Mesendoderm (in vitro differentiated cells): ENCODE data around the gene PPP1R14C.
A peak's percentile ranks its signal among the peaks of the same experiment; 100 is the strongest.

Source experiments
- DNase-seq: peaks from one replicate; pipeline ENCODE4 v3.0.0; 2013
- H2AK5ac ChIP-seq: 2 replicates; pipeline ENCODE4 v1.6.1; 2013; ENCODE audit warnings: low read length, inconsistent platforms
- H2BK120ac ChIP-seq: 2 replicates; pipeline ENCODE4 v1.6.1; 2013; ENCODE audit warnings: low read depth, mild to moderate bottlenecking, low read length, moderate library complexity, mixed read lengths
- H2BK15ac ChIP-seq: replicated peaks from 2 replicates; pipeline ENCODE4 v1.6.1; 2013; ENCODE audit warnings: low read depth, mild to moderate bottlenecking, moderate library complexity
- H2BK5ac ChIP-seq: 2 replicates; pipeline ENCODE4 v1.6.1; 2013; ENCODE audit warnings: low read length, inconsistent platforms
- H3K18ac ChIP-seq: 2 replicates; pipeline ENCODE4 v1.6.1; 2013; ENCODE audit warnings: mild to moderate bottlenecking, low read length, mixed read lengths
- H3K23ac ChIP-seq: one replicate; pipeline ENCODE4 v1.6.1; 2013; ENCODE audit warnings: low read length
- H3K27ac ChIP-seq: 2 replicates; pipeline ENCODE4 v1.5.1; 2013; ENCODE audit warnings: low read depth, mild to moderate bottlenecking, inconsistent platforms, low read length, moderate library complexity
- H3K27me3 ChIP-seq: 2 replicates; pipeline ENCODE4 v1.6.1; 2013; ENCODE audit warnings: low read length, control low read depth, mild to moderate bottlenecking, inconsistent platforms; ENCODE audit not compliant: insufficient read depth, poor library complexity
- H3K36me3 ChIP-seq: 2 replicates; pipeline ENCODE4 v1.6.1; 2013; ENCODE audit warnings: low read length, inconsistent platforms; ENCODE audit not compliant: control insufficient read depth, insufficient read depth
- H3K4ac ChIP-seq: one replicate; pipeline ENCODE4 v1.6.1; 2013; ENCODE audit warnings: low read depth, mild to moderate bottlenecking, low read length, moderate library complexity
- H3K4me1 ChIP-seq: 2 replicates; pipeline ENCODE4 v1.6.1; 2013; ENCODE audit warnings: low read depth, low read length, inconsistent platforms; ENCODE audit not compliant: control insufficient read depth
- H3K4me2 ChIP-seq: 2 replicates; pipeline ENCODE4 v1.6.1; 2013; ENCODE audit warnings: low read length
- H3K4me3 ChIP-seq: 2 replicates; pipeline ENCODE4 v1.5.1; 2013; ENCODE audit warnings: mild to moderate bottlenecking, low read length
- H3K56ac ChIP-seq: one replicate; pipeline ENCODE4 v1.6.1; 2013; ENCODE audit warnings: low read length
- H3K79me1 ChIP-seq: 2 replicates; pipeline ENCODE4 v1.6.1; 2013; ENCODE audit warnings: low read length, inconsistent platforms
- H3K79me2 ChIP-seq: 2 replicates; pipeline ENCODE4 v1.6.1; 2013; ENCODE audit warnings: mild to moderate bottlenecking, low read length; ENCODE audit not compliant: control insufficient read depth, insufficient read depth
- H3K9ac ChIP-seq: 2 replicates; pipeline ENCODE4 v1.6.1; 2013; ENCODE audit warnings: low read length, inconsistent platforms
- H4K5ac ChIP-seq: one replicate; pipeline ENCODE4 v1.6.1; 2013; ENCODE audit warnings: low read length
- H4K8ac ChIP-seq: one replicate; pipeline ENCODE4 v1.6.1; 2013; ENCODE audit warnings: low read depth, mild to moderate bottlenecking, control low read depth, low read length, moderate library complexity
- WGBS: extraction: QIAGEN DNeasy Blood & Tissue Kit; methylation state at CpG from one replicate; pipeline ENCODE4 v1.1.7; 2013; ENCODE audit warnings: low lambda C conversion rate, missing lambda C conversion rate; ENCODE audit not compliant: insufficient coverage; ENCODE audit errors: extremely low coverage; 5-methylcytosine and 5-hydroxymethylcytosine counted together

PPP1R14C gene

DNA sequence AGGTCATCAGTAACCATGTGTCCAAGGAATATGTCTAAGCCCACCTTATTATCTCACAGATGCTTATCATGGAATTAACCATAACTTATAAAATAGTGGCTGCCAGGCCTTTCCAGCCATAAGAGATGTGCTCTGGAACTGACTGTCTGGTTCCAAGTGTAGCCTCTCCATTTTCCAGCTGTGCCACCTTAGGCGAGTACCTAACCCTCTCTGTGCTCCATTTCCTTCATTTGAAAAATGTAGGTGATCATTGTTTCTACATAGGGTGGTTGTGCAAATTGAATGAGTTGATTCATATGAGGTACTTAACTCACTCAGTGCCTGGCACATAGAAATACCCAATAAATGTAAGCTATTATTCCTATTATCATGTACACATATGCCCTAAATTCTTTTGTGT lies 123.5 kb downstream of the PPP1R14C start:
- no peak overlapping the region for H3K9ac ChIP-seq
- H3K36me3 ChIP-seq: no peaks in the 10 kb centered on the region
- H3K4me1 ChIP-seq: no peaks in the 10 kb centered on the region
- no peak overlapping the region for H4K8ac ChIP-seq
- no peak overlapping the region for H4K5ac ChIP-seq
- no peaks in the 10 kb centered on the region for H3K79me1 ChIP-seq
- no peak overlapping the region for H3K56ac ChIP-seq
- no peak overlapping the region for H3K27ac ChIP-seq
- no peak overlapping the region for H3K4me2 ChIP-seq
- no peak for DNase-seq
- no peak overlapping the region for H2AK5ac ChIP-seq
- H3K23ac ChIP-seq: no peak overlapping the region
- no peak overlapping the region for H3K4me3 ChIP-seq
- no peaks in the 10 kb centered on the region for H3K27me3 ChIP-seq
- no peak overlapping the region for H2BK120ac ChIP-seq
- no peak overlapping the region for H3K4ac ChIP-seq
- H3K18ac ChIP-seq: no peak overlapping the region
- no peaks in the 10 kb centered on the region for H3K79me2 ChIP-seq
- H2BK15ac ChIP-seq: no peak overlapping the region
- WGBS: no CpG with 5 or more reads among the region's 1 CpG
- H2BK5ac ChIP-seq: no peak overlapping the region

DNA sequence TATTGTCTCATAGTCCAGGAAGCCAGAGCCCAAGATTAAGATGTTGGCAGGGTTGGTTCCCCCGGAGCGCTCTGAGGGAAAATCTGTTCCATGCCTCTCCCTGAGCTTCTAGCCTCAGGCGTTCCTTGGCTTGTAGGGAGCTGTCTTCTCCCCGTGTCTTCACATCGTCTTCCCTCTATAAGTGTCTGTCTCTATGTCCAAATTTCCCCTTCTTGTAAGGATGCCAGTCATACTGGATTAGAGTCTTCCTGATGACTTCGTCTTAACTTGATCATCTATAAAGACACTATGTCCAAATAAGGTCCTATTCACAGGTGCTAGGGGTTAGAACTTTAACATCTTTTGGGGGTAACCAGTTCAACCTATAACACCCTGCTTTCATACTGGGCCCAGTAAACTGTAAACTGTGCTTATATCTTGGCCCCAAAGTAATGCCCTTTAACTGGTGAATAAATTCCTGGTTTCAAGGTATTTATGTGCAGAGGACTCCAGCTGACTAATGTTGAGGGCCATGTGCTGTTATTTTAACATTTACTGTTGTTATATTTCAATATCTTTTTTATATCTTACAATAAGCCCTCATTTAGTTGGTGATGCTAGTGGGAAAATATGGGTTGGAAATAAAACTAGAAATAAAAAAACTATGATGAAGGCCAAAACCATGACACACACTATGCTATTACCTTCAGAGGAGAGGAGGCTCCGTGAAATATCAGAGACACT lies 124.3 kb downstream of the PPP1R14C start:
- no peak overlapping the region for H4K8ac ChIP-seq
- H3K79me2 ChIP-seq: no peaks in the 10 kb centered on the region
- no peak overlapping the region for H3K9ac ChIP-seq
- no peak overlapping the region for H2BK15ac ChIP-seq
- no peak overlapping the region for H3K18ac ChIP-seq
- no peak overlapping the region for H3K23ac ChIP-seq
- H4K5ac ChIP-seq: no peak overlapping the region
- no peaks in the 10 kb centered on the region for H3K79me1 ChIP-seq
- H3K27ac ChIP-seq: no peak overlapping the region
- no peak overlapping the region for H3K56ac ChIP-seq
- WGBS: no CpG with 5 or more reads among the region's 7 CpGs
- H3K4me2 ChIP-seq: no peak overlapping the region
- no peaks in the 10 kb centered on the region for H3K4me1 ChIP-seq
- H2BK120ac ChIP-seq: no peak overlapping the region
- H2AK5ac ChIP-seq: no peak overlapping the region
- H3K4ac ChIP-seq: no peak overlapping the region
- H3K27me3 ChIP-seq: no peaks in the 10 kb centered on the region
- H3K4me3 ChIP-seq: no peak overlapping the region
- H2BK5ac ChIP-seq: no peak overlapping the region
- no peak for DNase-seq
- no peaks in the 10 kb centered on the region for H3K36me3 ChIP-seq

DNA sequence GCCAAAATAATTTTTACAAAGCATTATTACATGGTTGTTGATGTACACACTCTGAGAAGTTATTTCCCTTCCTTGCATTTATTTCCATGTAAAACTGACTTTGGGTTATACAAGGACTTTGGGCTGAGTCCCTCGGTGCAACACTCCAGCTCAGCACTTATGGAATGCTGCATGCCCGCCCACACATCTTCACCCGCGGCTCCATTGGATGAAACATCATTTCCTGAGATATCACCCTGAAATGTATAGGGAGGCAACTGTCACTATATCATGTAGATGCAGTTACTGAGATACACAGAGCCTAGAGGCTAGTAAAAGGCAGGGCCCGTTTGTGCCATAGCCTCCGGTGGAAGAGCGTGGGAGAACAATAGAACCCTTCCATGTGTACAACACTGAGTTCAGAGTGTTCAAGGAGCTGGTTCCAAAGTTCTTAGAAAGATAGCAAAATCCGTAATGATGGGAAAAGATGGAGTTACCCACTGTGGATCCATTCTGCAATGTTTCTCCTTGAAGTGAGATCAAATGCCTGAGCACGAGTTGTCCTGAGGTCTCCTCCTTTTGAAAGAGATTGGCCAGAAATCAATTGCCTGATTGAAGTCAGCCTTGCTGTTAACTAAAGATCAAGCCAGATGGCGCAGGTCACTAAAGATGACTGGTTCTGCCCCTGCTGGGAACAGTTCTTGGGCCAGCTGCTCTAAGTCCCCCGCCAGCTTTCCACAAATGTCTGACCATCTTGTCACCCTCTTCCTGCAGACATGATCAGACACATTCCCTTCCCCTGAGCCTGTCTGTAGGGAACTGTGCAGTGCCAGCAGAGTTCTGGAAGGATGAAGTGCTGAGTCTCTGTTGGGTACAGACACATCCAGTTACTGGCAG lies 125.1 kb downstream of the PPP1R14C start:
- no peak for DNase-seq
- Histone ChIP-seq H3K79me1 (no peaks in the 10 kb centered on the region), H3K4ac (no peak overlapping the region), H3K18ac (no peak overlapping the region), H2BK5ac (no peak overlapping the region), H3K36me3 (no peaks in the 10 kb centered on the region), H2AK5ac (no peak overlapping the region), H3K23ac (no peak overlapping the region), H3K4me1 (no peaks in the 10 kb centered on the region), H3K79me2 (no peaks in the 10 kb centered on the region), H4K8ac (no peak overlapping the region), H3K4me3 (no peak overlapping the region), H3K27me3 (no peaks in the 10 kb centered on the region), H3K27ac (no peak overlapping the region), H2BK15ac (no peak overlapping the region), H2BK120ac (no peak overlapping the region), H4K5ac (no peak overlapping the region), H3K9ac (no peak overlapping the region), H3K4me2 (no peak overlapping the region), H3K56ac (no peak overlapping the region)
- no CpG with 5 or more reads among the region's 11 CpGs for WGBS

DNA sequence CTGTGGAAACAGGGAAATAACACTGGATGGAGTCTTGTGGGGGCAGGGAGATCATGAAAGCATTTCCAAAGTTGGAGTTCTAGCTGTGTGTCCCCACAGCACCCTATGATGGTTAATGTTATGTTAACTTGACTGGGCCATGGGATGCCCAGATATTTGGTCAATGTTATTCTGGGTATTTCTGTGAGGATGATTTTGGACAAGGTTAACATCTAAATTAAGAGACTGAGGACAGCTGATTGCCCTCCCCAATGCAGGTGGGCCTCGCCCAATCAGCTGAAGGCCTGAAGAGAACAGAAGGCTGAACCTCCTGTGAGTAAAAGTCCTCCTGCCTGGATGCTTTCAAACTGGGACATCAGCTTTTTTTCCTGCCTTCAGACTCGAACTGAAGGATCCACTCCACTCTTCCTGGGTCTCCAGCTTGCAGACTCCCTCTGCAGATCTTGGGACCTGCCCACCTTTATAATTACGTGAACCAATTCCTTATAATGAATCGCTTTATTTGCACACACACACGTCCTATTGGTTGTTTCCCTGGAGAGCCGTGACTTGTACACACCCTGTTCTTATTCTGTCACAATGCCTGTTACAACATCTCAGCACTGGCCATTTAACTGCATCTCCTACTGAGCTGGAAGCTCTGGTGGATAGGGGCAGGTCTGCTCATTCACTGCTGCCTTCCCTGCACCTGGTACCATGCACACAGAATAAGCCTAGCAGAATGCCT lies 126.4 kb downstream of the PPP1R14C start:
- Histone ChIP-seq H3K18ac (no peak overlapping the region), H3K79me2 (no peaks in the 10 kb centered on the region), H3K27me3 (no peaks in the 10 kb centered on the region), H3K4me2 (no peak overlapping the region), H3K36me3 (no peaks in the 10 kb centered on the region), H3K79me1 (no peaks in the 10 kb centered on the region), H3K4ac (no peak overlapping the region), H3K23ac (no peak overlapping the region), H2BK15ac (no peak overlapping the region), H3K4me1 (no peaks in the 10 kb centered on the region), H2BK5ac (no peak overlapping the region), H3K9ac (no peak overlapping the region), H3K27ac (no peak overlapping the region), H2BK120ac (no peak overlapping the region), H3K56ac (no peak overlapping the region), H2AK5ac (no peak overlapping the region), H4K8ac (no peak overlapping the region), H4K5ac (no peak overlapping the region), H3K4me3 (no peak overlapping the region)
- WGBS: no CpG with 5 or more reads among the region's 6 CpGs
- DNase-seq: no peak

DNA sequence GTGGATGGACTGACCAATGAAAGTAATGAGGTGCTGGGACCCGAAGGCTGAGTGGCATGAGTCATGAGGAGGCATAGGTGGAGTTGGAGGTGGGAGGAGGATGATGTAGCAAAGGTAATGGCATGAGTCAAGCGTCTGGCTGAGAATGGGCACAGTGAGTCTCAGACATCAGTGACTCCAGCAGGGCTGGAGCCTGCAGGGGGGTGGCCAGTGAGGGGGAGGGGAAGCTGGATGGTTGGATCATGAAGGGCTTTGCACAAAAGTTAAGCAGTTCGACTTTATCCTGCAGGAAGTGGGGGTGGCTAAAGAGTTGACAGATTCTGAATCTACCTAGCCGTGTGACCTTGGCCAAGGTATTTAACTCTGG lies 127.0 kb downstream of the PPP1R14C start:
- Histone ChIP-seq H2AK5ac (no peak overlapping the region), H3K4me2 (no peak overlapping the region), H3K4ac (no peak overlapping the region), H4K8ac (no peak overlapping the region), H3K56ac (no peak overlapping the region), H3K79me1 (no peaks in the 10 kb centered on the region), H3K4me1 (no peaks in the 10 kb centered on the region), H3K23ac (no peak overlapping the region), H3K79me2 (no peaks in the 10 kb centered on the region), H3K18ac (no peak overlapping the region), H3K4me3 (no peak overlapping the region), H3K9ac (no peak overlapping the region), H3K27ac (no peak overlapping the region), H2BK15ac (no peak overlapping the region), H3K27me3 (no peaks in the 10 kb centered on the region), H2BK5ac (no peak overlapping the region), H2BK120ac (no peak overlapping the region), H4K5ac (no peak overlapping the region), H3K36me3 (no peaks in the 10 kb centered on the region)
- peak; percentile 89 for DNase-seq
- no CpG with 5 or more reads among the region's 4 CpGs for WGBS
